ENCODE data around the gene YARS1.

The YARS1 gene

DNA sequence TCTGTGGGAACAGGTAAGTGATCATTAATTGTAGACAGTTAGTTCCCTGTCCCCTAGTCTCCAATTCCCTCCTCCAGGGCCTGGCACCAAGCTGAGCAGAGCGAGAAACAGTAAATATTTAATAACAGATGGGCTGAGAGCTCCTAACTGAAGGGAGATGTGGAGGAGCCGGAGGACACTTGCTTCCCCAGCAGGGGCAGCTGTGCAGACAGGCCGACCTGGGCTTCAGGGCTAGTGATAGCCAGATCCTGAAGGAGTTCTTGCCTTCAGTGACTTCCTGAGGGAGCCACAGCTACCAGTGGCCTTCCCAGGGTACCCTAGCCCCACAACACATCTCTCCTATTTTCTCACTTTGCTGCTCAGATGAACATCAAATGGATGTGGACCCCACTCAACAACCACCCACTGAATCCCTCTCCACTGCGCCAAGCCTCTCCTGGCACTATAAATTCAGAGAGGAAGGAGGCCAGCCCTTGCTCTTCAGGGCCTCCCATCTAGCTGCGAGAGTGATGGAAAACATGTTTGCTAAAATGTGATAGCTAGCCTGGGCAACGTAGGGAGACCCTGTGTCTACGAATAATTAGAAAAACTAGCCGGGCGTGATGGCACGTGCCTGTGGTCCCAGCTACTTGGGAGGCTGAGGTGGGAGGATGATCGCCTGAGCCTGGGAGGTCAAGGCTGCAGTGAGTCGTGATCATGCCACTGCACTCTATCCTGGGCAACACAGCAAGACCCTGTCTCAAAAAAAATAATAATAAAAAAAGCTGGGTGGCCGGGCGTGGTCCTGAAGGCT is 87.7 kb downstream of the YARS1 start:
- Histone ChIP-seq H3K9me3 (ENCODE audit: control insufficient read depth in 2 of 2, low read length in 2 of 2) (no peaks in the 10 kb centered on the region), H3K36me3 (ENCODE audit: control insufficient read depth in 2 of 2, insufficient read depth in 2 of 2, low read length in 2 of 2) (no peaks in the 10 kb centered on the region), H3K9ac (ENCODE audit: low read depth in 1 of 2, low read length in 2 of 2) (no peak overlapping the region), H3K27ac (ENCODE audit: low read depth in 2 of 2, low read length in 2 of 2) (no peak overlapping the region), H3K4me3 (ENCODE audit: low read length in 2 of 2) (no peak overlapping the region), H3K4me1 (ENCODE audit: control insufficient read depth in 2 of 2, insufficient read depth in 2 of 2, low read length in 2 of 2) (peaks cover 7 to 11% of the 10 kb centered on the region in 2 donors), H3K27me3 (ENCODE audit: control insufficient read depth in 2 of 2, insufficient read depth in 2 of 2, low read length in 2 of 2) (no peaks in the 10 kb centered on the region)

DNA sequence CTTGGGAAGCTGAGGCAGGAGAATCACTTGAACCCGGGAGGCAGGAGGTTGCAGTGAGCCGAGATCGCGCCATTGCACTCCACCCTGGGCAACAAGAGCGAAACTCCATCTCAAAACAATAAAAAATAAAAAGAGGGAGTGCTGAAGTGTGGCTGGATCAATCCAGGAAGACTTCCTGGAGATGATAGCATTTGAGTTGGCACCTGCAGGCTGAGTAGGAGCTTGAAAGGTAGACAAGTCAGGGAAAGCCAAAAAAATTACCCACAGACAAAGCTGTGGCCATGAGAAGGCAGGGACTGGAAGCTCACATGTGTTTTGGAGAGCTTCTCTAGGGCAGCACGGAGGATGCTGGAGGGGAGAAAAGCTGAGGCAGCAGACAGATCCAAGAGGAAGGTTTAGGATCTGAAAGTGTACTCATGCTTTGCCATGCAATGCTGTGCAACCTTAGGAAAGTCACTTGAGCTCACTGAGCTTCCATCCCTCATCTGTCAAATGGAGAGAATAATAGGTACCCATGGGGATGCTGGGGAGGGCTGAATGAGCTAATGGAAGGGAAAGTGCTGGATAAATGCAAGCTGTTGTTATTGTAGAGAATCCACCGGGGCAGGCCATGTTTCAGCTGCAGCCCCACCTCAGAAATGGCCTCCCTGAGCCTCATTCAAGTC is 88.6 kb downstream of the YARS1 start:
- Histone ChIP-seq H3K36me3 (ENCODE audit: control insufficient read depth in 2 of 2, insufficient read depth in 2 of 2, low read length in 2 of 2) (no peaks in the 10 kb centered on the region), H3K4me3 (ENCODE audit: low read length in 2 of 2) (no peak overlapping the region), H3K27me3 (ENCODE audit: control insufficient read depth in 2 of 2, insufficient read depth in 2 of 2, low read length in 2 of 2) (no peaks in the 10 kb centered on the region), H3K9me3 (ENCODE audit: control insufficient read depth in 2 of 2, low read length in 2 of 2) (no peaks in the 10 kb centered on the region), H3K27ac (ENCODE audit: low read depth in 2 of 2, low read length in 2 of 2) (no peak overlapping the region), H3K4me1 (ENCODE audit: control insufficient read depth in 2 of 2, insufficient read depth in 2 of 2, low read length in 2 of 2) (peaks cover 7 to 11% of the 10 kb centered on the region in 2 donors), H3K9ac (ENCODE audit: low read depth in 1 of 2, low read length in 2 of 2) (no peak overlapping the region)

GRCh38 chr1:32727876-32728275 is 89.3 kb downstream of the YARS1 start:
- no peaks in the 10 kb centered on the region for H3K9me3 ChIP-seq (ENCODE audit: control insufficient read depth in 2 of 2, low read length in 2 of 2)
- no peak overlapping the region for H3K9ac ChIP-seq (ENCODE audit: low read depth in 1 of 2, low read length in 2 of 2)
- H3K4me1 ChIP-seq (ENCODE audit: control insufficient read depth in 2 of 2, insufficient read depth in 2 of 2, low read length in 2 of 2): peaks cover 7 to 11% of the 10 kb centered on the region in 2 donors
- H3K27ac ChIP-seq (ENCODE audit: low read depth in 2 of 2, low read length in 2 of 2): no peak overlapping the region
- H3K27me3 ChIP-seq (ENCODE audit: control insufficient read depth in 2 of 2, insufficient read depth in 2 of 2, low read length in 2 of 2): no peaks in the 10 kb centered on the region
- H3K4me3 ChIP-seq (ENCODE audit: low read length in 2 of 2): no peak overlapping the region
- H3K36me3 ChIP-seq (ENCODE audit: control insufficient read depth in 2 of 2, insufficient read depth in 2 of 2, low read length in 2 of 2): no peaks in the 10 kb centered on the region

DNA sequence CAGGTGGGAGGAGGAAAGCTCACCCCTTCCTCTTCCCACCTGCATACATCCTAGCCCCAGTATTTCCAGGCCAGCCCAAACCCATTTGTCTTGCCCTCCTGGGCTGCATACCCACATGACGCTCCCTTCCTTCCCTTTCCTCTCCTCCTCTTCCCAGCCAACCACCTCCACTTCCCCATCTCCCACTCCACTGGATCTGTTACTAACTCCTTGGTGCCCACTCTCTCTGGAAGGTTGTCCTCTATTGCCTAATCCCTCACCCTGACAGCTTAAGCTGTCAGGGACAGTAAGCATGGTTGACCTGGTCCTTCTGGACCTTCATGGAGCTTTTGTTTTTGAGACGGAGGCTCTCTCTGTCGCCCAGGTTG is 91.6 kb downstream of the YARS1 start:
- H3K36me3 ChIP-seq (ENCODE audit: control insufficient read depth in 2 of 2, insufficient read depth in 2 of 2, low read length in 2 of 2): no peaks in the 10 kb centered on the region

More for the DNA sequence above, 91.6 kb downstream of the YARS1 start:
- Histone ChIP-seq H3K27me3 (ENCODE audit: control insufficient read depth in 2 of 2, insufficient read depth in 2 of 2, low read length in 2 of 2) (no peaks in the 10 kb centered on the region), H3K27ac (ENCODE audit: low read depth in 2 of 2, low read length in 2 of 2) (no peak overlapping the region), H3K9ac (ENCODE audit: low read depth in 1 of 2, low read length in 2 of 2) (no peak overlapping the region), H3K9me3 (ENCODE audit: control insufficient read depth in 2 of 2, low read length in 2 of 2) (no peaks in the 10 kb centered on the region), H3K4me1 (ENCODE audit: control insufficient read depth in 2 of 2, insufficient read depth in 2 of 2, low read length in 2 of 2) (peaks cover 7 to 8% of the 10 kb centered on the region in 2 donors), H3K4me3 (ENCODE audit: low read length in 2 of 2) (no peak overlapping the region)
